Measurements from ENCODE around the gene PLA2G4A.
A peak's percentile ranks its signal among the peaks of the same experiment; 100 is the strongest.
"Not testable (repeated sequence)": the region's sequence is repeated elsewhere in the genome, so short reads cannot be mapped to it uniquely, and the experiment has no call there.

The PLA2G4A gene

DNA sequence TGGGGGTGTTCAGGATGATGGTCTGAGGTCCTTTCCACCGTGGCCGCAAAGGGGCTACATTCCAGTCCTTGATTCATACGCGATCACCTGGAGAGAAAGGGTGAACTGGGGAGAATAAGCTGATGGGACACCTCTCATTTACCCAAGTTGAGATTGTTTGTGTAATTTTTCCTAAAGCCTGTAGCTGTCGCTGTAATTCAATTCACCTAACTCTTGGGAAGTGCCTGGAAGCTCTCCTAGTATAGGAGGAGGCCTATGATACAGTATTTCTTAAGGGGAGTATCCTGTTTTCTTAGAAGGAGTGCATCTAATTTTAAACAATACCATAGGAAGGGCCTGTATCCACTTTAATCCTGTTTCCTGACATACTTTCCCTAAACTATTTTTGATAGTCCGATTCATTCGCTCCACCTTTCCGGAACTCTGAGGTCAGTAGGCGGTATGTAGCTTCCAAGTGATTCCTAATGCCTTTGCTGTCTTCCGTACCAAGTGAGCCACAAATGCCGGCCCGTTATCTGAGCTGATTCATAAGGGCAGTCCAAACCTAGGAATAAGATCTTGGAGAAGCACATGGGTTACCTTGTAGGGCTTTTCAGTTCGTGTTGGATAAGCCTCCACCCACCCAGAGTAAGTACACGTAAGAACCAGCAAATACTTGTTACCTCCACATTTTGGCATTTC, 88.5 kb downstream of the PLA2G4A start:
- H3K36me3 ChIP-seq (ENCODE audit: control insufficient read depth in 1 of 2, insufficient read depth in 2 of 2, low read depth in 1 of 2, low read length in 2 of 2); H3K4me2 ChIP-seq (ENCODE audit: low read length, poor library complexity, severe bottlenecking); H2AFZ ChIP-seq (ENCODE audit: low read depth, low read length); H2BK15ac ChIP-seq (ENCODE audit: low read depth, poor library complexity, severe bottlenecking); H3K27ac ChIP-seq (ENCODE audit: low read length, poor library complexity, severe bottlenecking); H2BK120ac ChIP-seq (ENCODE audit: low read depth, low read length); H4K8ac ChIP-seq (ENCODE audit: low read length); H3K14ac ChIP-seq (ENCODE audit: low read length in 2 of 2); H2AK5ac ChIP-seq (ENCODE audit: low read length, severe bottlenecking); H2BK5ac ChIP-seq (ENCODE audit: low read depth, low read length, poor library complexity, severe bottlenecking); H3K9me3 ChIP-seq (ENCODE audit: control insufficient read depth, low read length); H3K18ac ChIP-seq (ENCODE audit: low read depth in 1 of 2, low read length in 2 of 2); H3K4me1 ChIP-seq (ENCODE audit: control insufficient read depth, insufficient read depth, low read depth, low read length); H3K9ac ChIP-seq (ENCODE audit: low read length); H3K79me1 ChIP-seq (replicated peaks; ENCODE audit: low read length, poor library complexity, severe bottlenecking); H4K91ac ChIP-seq (ENCODE audit: low read length); H3K4ac ChIP-seq (ENCODE audit: low read depth in 1 of 2, low read length in 2 of 2); H3K4me3 ChIP-seq (ENCODE audit: insufficient read depth in 1 of 2, low read depth in 1 of 2, low read length in 2 of 2); H2BK12ac ChIP-seq (ENCODE audit: low read length in 2 of 2); H3K27me3 ChIP-seq (ENCODE audit: control insufficient read depth in 1 of 2, insufficient read depth in 1 of 2, low read length in 2 of 2); H3K23ac ChIP-seq (ENCODE audit: low read length in 2 of 2): not testable (repeated sequence)
- 96% methylated on average over 12 of the region's 14 CpGs for WGBS
- peak; percentile 39 for DNase-seq

DNA sequence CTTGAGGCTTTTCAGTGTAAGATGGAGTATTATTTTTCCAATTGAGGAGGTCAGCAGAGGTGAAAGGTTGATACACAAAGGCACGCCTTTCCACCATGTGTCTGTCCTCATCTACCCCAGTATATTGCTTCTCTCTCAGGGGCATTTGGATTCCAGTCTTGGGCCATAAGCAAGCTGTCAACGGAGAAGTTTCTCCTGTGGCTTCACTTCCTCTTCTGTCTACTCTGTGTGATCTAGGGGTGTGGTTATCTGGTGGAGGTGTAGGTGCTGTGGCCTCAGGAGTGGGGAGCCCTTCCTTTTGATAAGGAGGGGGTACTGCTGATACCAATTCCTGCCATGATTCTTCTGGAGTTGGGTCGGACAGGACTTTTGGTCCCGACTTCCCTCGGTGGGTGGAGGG, 92.6 kb downstream of the PLA2G4A start:
- not testable (repeated sequence) for H2AFZ ChIP-seq (ENCODE audit: low read depth, low read length); H2BK12ac ChIP-seq (ENCODE audit: low read length in 2 of 2); H3K79me1 ChIP-seq (replicated peaks; ENCODE audit: low read length, poor library complexity, severe bottlenecking); H3K36me3 ChIP-seq (ENCODE audit: control insufficient read depth in 1 of 2, insufficient read depth in 2 of 2, low read depth in 1 of 2, low read length in 2 of 2); H4K91ac ChIP-seq (ENCODE audit: low read length); H4K8ac ChIP-seq (ENCODE audit: low read length); H3K23ac ChIP-seq (ENCODE audit: low read length in 2 of 2); H3K4me3 ChIP-seq (ENCODE audit: insufficient read depth in 1 of 2, low read depth in 1 of 2, low read length in 2 of 2); H3K14ac ChIP-seq (ENCODE audit: low read length in 2 of 2); H2AK5ac ChIP-seq (ENCODE audit: low read length, severe bottlenecking); H3K27me3 ChIP-seq (ENCODE audit: control insufficient read depth in 1 of 2, insufficient read depth in 1 of 2, low read length in 2 of 2); H3K18ac ChIP-seq (ENCODE audit: low read depth in 1 of 2, low read length in 2 of 2); H3K9me3 ChIP-seq (ENCODE audit: control insufficient read depth, low read length); DNase-seq; H3K4me1 ChIP-seq (ENCODE audit: control insufficient read depth, insufficient read depth, low read depth, low read length); H3K4ac ChIP-seq (ENCODE audit: low read depth in 1 of 2, low read length in 2 of 2); H2BK120ac ChIP-seq (ENCODE audit: low read depth, low read length); H2BK15ac ChIP-seq (ENCODE audit: low read depth, poor library complexity, severe bottlenecking); H3K27ac ChIP-seq (ENCODE audit: low read length, poor library complexity, severe bottlenecking); H2BK5ac ChIP-seq (ENCODE audit: low read depth, low read length, poor library complexity, severe bottlenecking); H3K9ac ChIP-seq (ENCODE audit: low read length); H3K4me2 ChIP-seq (ENCODE audit: low read length, poor library complexity, severe bottlenecking)
- 100% methylated on average over 5 of the region's 5 CpGs for WGBS

DNA sequence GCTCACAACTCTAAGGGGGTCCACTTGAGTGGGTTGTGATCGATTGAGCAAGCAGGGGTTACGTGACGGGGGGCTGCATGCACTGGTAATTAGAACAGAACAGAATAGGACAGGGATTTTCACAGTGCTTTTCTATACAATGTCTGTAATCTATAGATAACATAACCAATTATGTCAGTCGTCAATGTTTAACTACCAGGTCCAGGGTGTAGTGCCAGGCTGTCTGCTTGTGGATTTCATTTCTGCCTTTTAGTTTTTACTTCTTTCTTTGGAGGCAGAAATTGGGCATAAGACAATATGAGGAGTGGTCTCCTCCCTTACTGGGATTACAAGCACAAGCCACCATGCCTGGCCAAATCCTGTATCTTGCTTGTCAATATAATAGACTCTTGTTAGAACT, 94.1 kb downstream of the PLA2G4A start:
- not testable (repeated sequence) for DNase-seq; H3K23ac ChIP-seq (ENCODE audit: low read length in 2 of 2); H2BK120ac ChIP-seq (ENCODE audit: low read depth, low read length); H3K9ac ChIP-seq (ENCODE audit: low read length); H3K36me3 ChIP-seq (ENCODE audit: control insufficient read depth in 1 of 2, insufficient read depth in 2 of 2, low read depth in 1 of 2, low read length in 2 of 2); H3K4ac ChIP-seq (ENCODE audit: low read depth in 1 of 2, low read length in 2 of 2); H3K9me3 ChIP-seq (ENCODE audit: control insufficient read depth, low read length); H2AFZ ChIP-seq (ENCODE audit: low read depth, low read length); H2AK5ac ChIP-seq (ENCODE audit: low read length, severe bottlenecking); H3K14ac ChIP-seq (ENCODE audit: low read length in 2 of 2); H2BK5ac ChIP-seq (ENCODE audit: low read depth, low read length, poor library complexity, severe bottlenecking); H3K4me2 ChIP-seq (ENCODE audit: low read length, poor library complexity, severe bottlenecking); H3K4me1 ChIP-seq (ENCODE audit: control insufficient read depth, insufficient read depth, low read depth, low read length); H3K4me3 ChIP-seq (ENCODE audit: insufficient read depth in 1 of 2, low read depth in 1 of 2, low read length in 2 of 2); H2BK15ac ChIP-seq (ENCODE audit: low read depth, poor library complexity, severe bottlenecking); H3K79me1 ChIP-seq (replicated peaks; ENCODE audit: low read length, poor library complexity, severe bottlenecking); H3K18ac ChIP-seq (ENCODE audit: low read depth in 1 of 2, low read length in 2 of 2); H2BK12ac ChIP-seq (ENCODE audit: low read length in 2 of 2); H3K27ac ChIP-seq (ENCODE audit: low read length, poor library complexity, severe bottlenecking); H4K8ac ChIP-seq (ENCODE audit: low read length); H3K27me3 ChIP-seq (ENCODE audit: control insufficient read depth in 1 of 2, insufficient read depth in 1 of 2, low read length in 2 of 2); H4K91ac ChIP-seq (ENCODE audit: low read length)
- WGBS: 100% methylated on average over 1 of the region's 4 CpGs

DNA sequence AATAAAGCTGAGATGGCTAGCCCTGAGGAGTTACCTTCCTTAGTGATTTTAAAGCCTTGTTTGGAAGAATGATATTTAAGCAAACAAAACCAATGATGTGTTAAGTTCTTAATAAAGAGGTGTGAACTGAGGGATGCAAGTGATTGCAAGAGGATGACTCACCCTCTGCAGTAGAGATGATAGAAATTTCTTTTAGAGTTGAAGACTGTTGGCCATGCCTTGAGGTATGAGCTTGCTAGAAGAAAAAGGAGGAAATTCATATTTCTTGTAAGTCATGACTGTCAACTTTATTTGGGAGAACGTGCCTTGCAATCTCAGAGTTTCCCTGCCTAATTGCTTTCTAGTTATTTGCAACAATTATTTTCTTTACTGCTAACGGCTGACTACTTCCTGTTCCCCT, 94.7 kb downstream of the PLA2G4A start:
- Histone ChIP-seq H2BK5ac (ENCODE audit: low read depth, low read length, poor library complexity, severe bottlenecking) (no peak overlapping the region), H3K36me3 (ENCODE audit: control insufficient read depth in 1 of 2, insufficient read depth in 2 of 2, low read depth in 1 of 2, low read length in 2 of 2) (no peaks in the 10 kb centered on the region), H3K4me2 (ENCODE audit: low read length, poor library complexity, severe bottlenecking) (no peak overlapping the region), H3K79me1 (replicated peaks; ENCODE audit: low read length, poor library complexity, severe bottlenecking) (no peaks in the 10 kb centered on the region), H3K4ac (ENCODE audit: low read depth in 1 of 2, low read length in 2 of 2) (no peak overlapping the region), H3K18ac (ENCODE audit: low read depth in 1 of 2, low read length in 2 of 2) (no peak overlapping the region), H3K9ac (ENCODE audit: low read length) (no peak overlapping the region), H4K91ac (ENCODE audit: low read length) (no peak overlapping the region), H4K8ac (ENCODE audit: low read length) (no peak overlapping the region), H3K4me3 (ENCODE audit: insufficient read depth in 1 of 2, low read depth in 1 of 2, low read length in 2 of 2) (no peak overlapping the region), H3K14ac (ENCODE audit: low read length in 2 of 2) (no peak overlapping the region), H3K4me1 (ENCODE audit: control insufficient read depth, insufficient read depth, low read depth, low read length) (no peaks in the 10 kb centered on the region), H2AFZ (ENCODE audit: low read depth, low read length) (no peak overlapping the region), H3K23ac (ENCODE audit: low read length in 2 of 2) (no peak overlapping the region), H3K9me3 (ENCODE audit: control insufficient read depth, low read length) (no peaks in the 10 kb centered on the region), H2BK120ac (ENCODE audit: low read depth, low read length) (no peak overlapping the region), H3K27ac (ENCODE audit: low read length, poor library complexity, severe bottlenecking) (no peak overlapping the region), H2BK15ac (ENCODE audit: low read depth, poor library complexity, severe bottlenecking) (no peak overlapping the region), H3K27me3 (ENCODE audit: control insufficient read depth in 1 of 2, insufficient read depth in 1 of 2, low read length in 2 of 2) (no peaks in the 10 kb centered on the region), H2AK5ac (ENCODE audit: low read length, severe bottlenecking) (no peak overlapping the region), H2BK12ac (ENCODE audit: low read length in 2 of 2) (no peak overlapping the region)
- DNase-seq: no peak
- no CpG with 5 or more reads among the region's 2 CpGs for WGBS

All from mesenchymal stem cell (in vitro differentiated cells and primary cell).